ENCODE measurements around the gene PACRG.

PACRG gene

GRCh38 chr6:163127587-163127986, 399.8 kb downstream of the PACRG start:
- H3K4me3 ChIP-seq (ENCODE audit: extremely low read depth, insufficient read depth, low read length, poor library complexity, severe bottlenecking) = no peak overlapping the region
- H3K27ac ChIP-seq (ENCODE audit: low read depth, low read length, severe bottlenecking) = no peak overlapping the region
- no peaks in the 10 kb centered on the region for H3K4me1 ChIP-seq (ENCODE audit: control insufficient read depth, insufficient read depth, low read length, poor library complexity, severe bottlenecking)
- H3K36me3 ChIP-seq (ENCODE audit: control insufficient read depth, insufficient read depth, low read length) = no peaks in the 10 kb centered on the region
- H3K9me3 ChIP-seq (ENCODE audit: control insufficient read depth, low read length) = no peaks in the 10 kb centered on the region
- no CpG with 5 or more reads among the region's 1 CpG for WGBS, 2 experiments (ENCODE audit: insufficient coverage in 2 of 2)

GRCh38 chr6:163128324-163128723, 400.6 kb downstream of the PACRG start:
- H3K4me3 ChIP-seq (ENCODE audit: extremely low read depth, insufficient read depth, low read length, poor library complexity, severe bottlenecking) = no peak overlapping the region
- no peak overlapping the region for H3K27ac ChIP-seq (ENCODE audit: low read depth, low read length, severe bottlenecking)
- 100% methylated on average over 1 of the region's 2 CpGs; no CpG with 5 or more reads in 1 of the 2 experiments for WGBS, 2 experiments (ENCODE audit: insufficient coverage in 2 of 2)
- no peaks in the 10 kb centered on the region for H3K4me1 ChIP-seq (ENCODE audit: control insufficient read depth, insufficient read depth, low read length, poor library complexity, severe bottlenecking)
- H3K9me3 ChIP-seq (ENCODE audit: control insufficient read depth, low read length) = no peaks in the 10 kb centered on the region
- H3K36me3 ChIP-seq (ENCODE audit: control insufficient read depth, insufficient read depth, low read length) = no peaks in the 10 kb centered on the region

- Histone ChIP-seq H3K36me3 (ENCODE audit: control insufficient read depth, insufficient read depth, low read length) (no peaks in the 10 kb centered on the region), H3K4me1 (ENCODE audit: control insufficient read depth, insufficient read depth, low read length, poor library complexity, severe bottlenecking) (no peaks in the 10 kb centered on the region), H3K9me3 (ENCODE audit: control insufficient read depth, low read length) (no peaks in the 10 kb centered on the region), H3K4me3 (ENCODE audit: extremely low read depth, insufficient read depth, low read length, poor library complexity, severe bottlenecking) (no peak overlapping the region), H3K27ac (ENCODE audit: low read depth, low read length, severe bottlenecking) (no peak overlapping the region)
- 83% methylated on average over 1 of the region's 2 CpGs; no CpG with 5 or more reads in 1 of the 2 experiments for WGBS, 2 experiments (ENCODE audit: insufficient coverage in 2 of 2)
Observed at GRCh38 chr6:163132050-163132750, 404.4 kb downstream of the PACRG start.

- H3K27ac ChIP-seq (ENCODE audit: low read depth, low read length, severe bottlenecking) = no peak overlapping the region
- H3K36me3 ChIP-seq (ENCODE audit: control insufficient read depth, insufficient read depth, low read length) = no peaks in the 10 kb centered on the region
- H3K4me3 ChIP-seq (ENCODE audit: extremely low read depth, insufficient read depth, low read length, poor library complexity, severe bottlenecking) = no peak overlapping the region
- no peaks in the 10 kb centered on the region for H3K9me3 ChIP-seq (ENCODE audit: control insufficient read depth, low read length)
- H3K4me1 ChIP-seq (ENCODE audit: control insufficient read depth, insufficient read depth, low read length, poor library complexity, severe bottlenecking) = no peaks in the 10 kb centered on the region
- WGBS, 2 experiments (ENCODE audit: insufficient coverage in 2 of 2) = no CpG with 5 or more reads among the region's 1 CpG
Observed at GRCh38 chr6:163133017-163133416, 405.2 kb downstream of the PACRG start.

- 80 to 97% methylated on average over 4 to 5 of the region's 6 CpGs for WGBS, 2 experiments (ENCODE audit: insufficient coverage in 2 of 2)
Observed at GRCh38 chr6:163133691-163134090, 405.9 kb downstream of the PACRG start.

GRCh38 chr6:163136681-163137397, 409.1 kb downstream of the PACRG start:
- WGBS, 2 experiments (ENCODE audit: insufficient coverage in 2 of 2) = 92 to 96% methylated on average over 5 to 6 of the region's 10 CpGs
- Histone ChIP-seq H3K27ac (ENCODE audit: low read depth, low read length, severe bottlenecking) (no peak overlapping the region), H3K9me3 (ENCODE audit: control insufficient read depth, low read length) (peaks cover 5% of the 10 kb centered on the region), H3K4me3 (ENCODE audit: extremely low read depth, insufficient read depth, low read length, poor library complexity, severe bottlenecking) (no peak overlapping the region), H3K36me3 (ENCODE audit: control insufficient read depth, insufficient read depth, low read length) (no peaks in the 10 kb centered on the region), H3K4me1 (ENCODE audit: control insufficient read depth, insufficient read depth, low read length, poor library complexity, severe bottlenecking) (no peaks in the 10 kb centered on the region)

More at GRCh38 chr6:163133691-163134090, 405.9 kb downstream of the PACRG start:
- H3K9me3 ChIP-seq (ENCODE audit: control insufficient read depth, low read length) = no peaks in the 10 kb centered on the region
- no peak overlapping the region for H3K27ac ChIP-seq (ENCODE audit: low read depth, low read length, severe bottlenecking)
- H3K4me1 ChIP-seq (ENCODE audit: control insufficient read depth, insufficient read depth, low read length, poor library complexity, severe bottlenecking) = no peaks in the 10 kb centered on the region
- H3K36me3 ChIP-seq (ENCODE audit: control insufficient read depth, insufficient read depth, low read length) = no peaks in the 10 kb centered on the region
- no peak overlapping the region for H3K4me3 ChIP-seq (ENCODE audit: extremely low read depth, insufficient read depth, low read length, poor library complexity, severe bottlenecking)

GRCh38 chr6:163137398-163137881, 409.7 kb downstream of the PACRG start:
- WGBS, 2 experiments (ENCODE audit: insufficient coverage in 2 of 2) = 94 to 95% methylated on average over 15 to 21 of the region's 21 CpGs
- H3K9me3 ChIP-seq (ENCODE audit: control insufficient read depth, low read length) = peaks cover 5% of the 10 kb centered on the region
- H3K27ac ChIP-seq (ENCODE audit: low read depth, low read length, severe bottlenecking) = no peak overlapping the region
- H3K36me3 ChIP-seq (ENCODE audit: control insufficient read depth, insufficient read depth, low read length) = no peaks in the 10 kb centered on the region
- no peak overlapping the region for H3K4me3 ChIP-seq (ENCODE audit: extremely low read depth, insufficient read depth, low read length, poor library complexity, severe bottlenecking)
- no peaks in the 10 kb centered on the region for H3K4me1 ChIP-seq (ENCODE audit: control insufficient read depth, insufficient read depth, low read length, poor library complexity, severe bottlenecking)

GRCh38 chr6:163146036-163146435, 418.3 kb downstream of the PACRG start:
- no peak overlapping the region for H3K27ac ChIP-seq (ENCODE audit: low read depth, low read length, severe bottlenecking)
- 90 to 100% methylated on average over 3 of the region's 4 CpGs for WGBS, 2 experiments (ENCODE audit: insufficient coverage in 2 of 2)
- no peaks in the 10 kb centered on the region for H3K4me1 ChIP-seq (ENCODE audit: control insufficient read depth, insufficient read depth, low read length, poor library complexity, severe bottlenecking)

GRCh38 chr6:163147994-163148393, 420.2 kb downstream of the PACRG start:
- Histone ChIP-seq H3K4me1 (ENCODE audit: control insufficient read depth, insufficient read depth, low read length, poor library complexity, severe bottlenecking) (no peaks in the 10 kb centered on the region), H3K36me3 (ENCODE audit: control insufficient read depth, insufficient read depth, low read length) (no peaks in the 10 kb centered on the region), H3K9me3 (ENCODE audit: control insufficient read depth, low read length) (no peaks in the 10 kb centered on the region), H3K27ac (ENCODE audit: low read depth, low read length, severe bottlenecking) (no peak overlapping the region), H3K4me3 (ENCODE audit: extremely low read depth, insufficient read depth, low read length, poor library complexity, severe bottlenecking) (no peak overlapping the region)
- WGBS, 2 experiments (ENCODE audit: insufficient coverage in 2 of 2) = 89 to 100% methylated on average over 1 to 4 of the region's 4 CpGs

More at GRCh38 chr6:163146036-163146435, 418.3 kb downstream of the PACRG start:
- Histone ChIP-seq H3K9me3 (ENCODE audit: control insufficient read depth, low read length) (no peaks in the 10 kb centered on the region), H3K4me3 (ENCODE audit: extremely low read depth, insufficient read depth, low read length, poor library complexity, severe bottlenecking) (no peak overlapping the region), H3K36me3 (ENCODE audit: control insufficient read depth, insufficient read depth, low read length) (no peaks in the 10 kb centered on the region)

- Histone ChIP-seq H3K4me3 (ENCODE audit: extremely low read depth, insufficient read depth, low read length, poor library complexity, severe bottlenecking) (no peak overlapping the region), H3K9me3 (ENCODE audit: control insufficient read depth, low read length) (no peaks in the 10 kb centered on the region), H3K27ac (ENCODE audit: low read depth, low read length, severe bottlenecking) (no peak overlapping the region), H3K36me3 (ENCODE audit: control insufficient read depth, insufficient read depth, low read length) (no peaks in the 10 kb centered on the region), H3K4me1 (ENCODE audit: control insufficient read depth, insufficient read depth, low read length, poor library complexity, severe bottlenecking) (no peaks in the 10 kb centered on the region)
- WGBS, 2 experiments (ENCODE audit: insufficient coverage in 2 of 2) = 90 to 94% methylated on average over 8 to 16 of the region's 24 CpGs
Observed at GRCh38 chr6:163148451-163149278, 420.9 kb downstream of the PACRG start.

Measured in mesodermal cell (in vitro differentiated cells).